Measurements from ENCODE around the gene ADAP1.

The ADAP1 gene

DNA sequence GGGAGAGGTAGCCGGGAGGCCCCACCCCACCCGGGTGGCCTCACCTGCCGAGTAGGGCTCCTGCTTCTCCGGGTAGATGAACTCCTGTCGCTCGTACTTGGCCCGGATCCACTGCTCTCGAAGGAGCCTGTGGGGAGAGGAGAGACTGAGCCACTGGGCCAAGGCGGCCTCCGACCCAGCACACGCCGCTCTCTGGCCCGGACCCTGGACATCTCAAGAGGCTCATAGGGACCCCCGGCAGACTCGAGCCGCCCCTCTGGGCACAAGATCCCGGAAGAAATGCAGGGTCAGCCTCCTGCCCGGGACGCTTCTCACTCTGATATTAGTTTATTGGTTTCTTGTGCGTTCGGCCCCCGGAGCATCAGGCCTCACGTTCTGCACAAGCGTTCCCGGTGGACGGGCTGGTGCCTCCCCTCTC lies 34.5 kb downstream of the ADAP1 start:
- no peak for DNase-seq

DNA sequence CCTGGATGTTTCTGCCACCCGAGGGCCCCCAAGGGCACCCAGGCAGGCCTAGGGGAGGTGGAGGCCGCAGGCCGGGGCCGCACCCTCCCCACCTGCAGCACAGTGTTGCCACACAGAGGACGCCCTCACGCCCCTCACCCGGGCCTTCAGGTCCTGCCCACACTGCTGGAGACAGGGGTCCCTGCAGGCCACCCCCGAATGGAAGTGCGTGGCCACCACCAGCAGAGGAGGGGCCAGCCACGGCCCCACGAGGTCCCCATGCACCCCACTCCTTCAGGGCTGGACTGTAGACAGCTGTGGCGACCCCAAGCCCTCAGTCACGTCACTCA lies 35.4 kb downstream of the ADAP1 start:
- DNase-seq = no peak

DNA sequence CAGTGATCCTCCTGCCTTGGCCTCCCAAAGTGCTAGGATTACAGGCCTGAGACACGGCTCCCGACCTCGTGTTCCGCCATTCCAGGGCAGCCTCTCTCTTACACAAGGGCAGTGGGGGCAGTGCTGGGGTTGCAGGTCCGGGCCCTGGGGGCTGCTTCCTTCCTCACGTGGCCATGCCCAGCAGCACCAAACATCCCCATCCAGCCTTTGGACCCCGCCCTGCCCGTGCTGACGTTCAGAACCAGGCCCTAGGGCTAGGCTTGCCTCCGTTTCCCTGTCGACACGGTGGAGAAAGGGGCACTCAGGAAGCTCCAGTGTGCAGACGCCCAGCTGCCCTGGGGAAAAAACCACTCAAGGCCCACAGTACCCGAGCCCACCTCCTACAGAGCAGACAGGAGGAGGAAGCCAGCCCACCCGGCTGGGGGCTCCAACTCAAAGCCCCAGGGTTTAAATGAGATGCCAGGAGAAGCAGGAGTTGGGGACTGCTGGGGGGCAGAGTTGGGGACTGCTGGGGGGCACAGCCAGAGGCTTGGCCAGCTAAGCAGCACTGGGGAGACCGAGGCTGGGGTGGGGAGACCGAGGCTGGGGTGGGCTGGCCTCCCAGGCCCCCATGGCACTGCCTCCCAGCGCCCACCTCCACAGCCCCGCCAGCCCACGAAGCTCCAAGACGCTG lies 35.9 kb downstream of the ADAP1 start:
- DNase-seq = no peak

DNA sequence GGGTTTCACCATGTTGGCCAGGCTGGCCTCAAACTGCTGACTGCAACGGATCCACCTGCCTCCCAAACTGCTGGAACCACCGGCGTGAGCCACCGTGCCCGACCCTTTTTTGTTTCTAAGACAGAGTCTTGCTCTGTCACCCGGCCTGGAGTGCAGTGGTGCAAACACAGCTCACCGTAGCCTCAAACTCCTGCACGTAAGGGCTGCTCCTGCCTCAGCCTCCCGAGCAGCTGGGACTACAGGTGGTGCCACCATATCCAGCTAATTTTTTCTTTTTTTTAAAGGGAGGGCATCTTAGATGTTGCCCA lies 36.4 kb downstream of the ADAP1 start:
- DNase-seq = no peak

DNA sequence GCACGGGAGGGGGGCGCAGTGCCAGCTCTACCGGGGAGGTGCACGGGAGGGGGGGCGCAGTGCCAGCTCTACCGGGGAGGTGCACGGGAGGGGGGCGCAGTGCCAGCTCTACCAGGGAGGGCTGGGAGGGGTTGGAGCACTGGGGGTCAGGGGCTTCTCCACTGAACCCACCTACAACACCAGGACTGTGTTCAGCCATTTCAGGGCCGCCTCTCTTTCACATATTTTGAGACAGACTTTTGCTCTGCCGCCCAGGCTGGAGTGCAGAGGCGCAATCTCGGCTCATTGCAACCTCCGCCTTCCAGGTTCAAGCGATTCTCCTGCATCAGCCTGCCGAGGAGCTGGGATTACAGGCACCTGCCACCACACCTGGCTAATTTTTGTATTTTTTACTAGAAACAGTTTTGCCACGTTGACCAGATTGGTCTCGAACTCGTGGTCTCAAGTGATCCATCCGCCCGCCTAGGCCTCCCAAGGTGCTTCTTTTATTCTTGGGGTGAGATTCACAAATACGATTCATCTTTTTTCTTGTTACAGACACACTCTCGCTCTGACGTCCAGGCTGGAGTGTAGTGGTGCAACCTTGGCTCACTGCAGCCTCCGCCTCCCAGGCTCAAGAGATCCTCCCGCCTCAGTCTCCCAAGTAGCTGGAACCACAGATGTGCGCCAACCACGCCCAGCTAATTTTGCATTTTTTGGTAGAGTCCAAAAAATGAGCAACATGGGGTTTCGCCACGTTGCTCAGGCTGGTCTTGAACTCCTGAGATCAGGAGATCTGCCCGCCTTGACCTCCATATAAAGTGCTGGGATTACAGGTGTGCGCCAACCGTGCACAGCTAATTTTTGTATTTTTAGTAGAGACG lies 37.0 kb downstream of the ADAP1 start:
- DNase-seq = no peak

DNA sequence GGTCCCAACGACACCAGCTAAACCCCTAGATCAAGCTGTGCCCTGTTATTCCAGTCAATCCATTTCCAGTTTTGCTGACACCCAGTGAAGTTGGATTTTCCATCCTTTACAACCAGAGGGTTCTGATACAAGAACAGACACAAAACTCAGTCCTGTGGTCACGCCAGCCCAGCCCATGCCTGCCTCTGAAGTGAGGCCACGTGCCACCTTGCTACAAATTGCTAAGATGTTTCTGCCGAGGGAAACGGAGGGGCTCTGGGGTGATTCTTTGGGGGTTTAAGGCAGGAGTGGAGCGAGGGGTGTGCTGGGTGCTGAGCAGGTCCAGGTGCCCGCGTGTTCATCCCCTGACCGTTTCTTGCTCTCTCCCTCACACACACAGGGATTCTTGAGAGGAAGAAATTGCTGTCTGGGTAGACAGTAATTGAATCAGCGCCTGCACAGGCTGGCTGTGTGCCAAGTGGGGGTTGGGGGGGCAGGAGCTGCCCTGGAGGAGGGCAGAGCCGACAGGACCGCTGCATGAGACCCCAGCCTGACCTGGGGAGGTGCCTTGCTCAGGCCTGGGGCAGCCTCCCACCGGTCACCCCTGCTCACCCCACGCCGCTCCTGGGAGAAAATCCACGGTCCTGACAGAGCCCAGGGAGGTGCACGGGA lies 38.1 kb downstream of the ADAP1 start:
- DNase-seq = no peak

DNA sequence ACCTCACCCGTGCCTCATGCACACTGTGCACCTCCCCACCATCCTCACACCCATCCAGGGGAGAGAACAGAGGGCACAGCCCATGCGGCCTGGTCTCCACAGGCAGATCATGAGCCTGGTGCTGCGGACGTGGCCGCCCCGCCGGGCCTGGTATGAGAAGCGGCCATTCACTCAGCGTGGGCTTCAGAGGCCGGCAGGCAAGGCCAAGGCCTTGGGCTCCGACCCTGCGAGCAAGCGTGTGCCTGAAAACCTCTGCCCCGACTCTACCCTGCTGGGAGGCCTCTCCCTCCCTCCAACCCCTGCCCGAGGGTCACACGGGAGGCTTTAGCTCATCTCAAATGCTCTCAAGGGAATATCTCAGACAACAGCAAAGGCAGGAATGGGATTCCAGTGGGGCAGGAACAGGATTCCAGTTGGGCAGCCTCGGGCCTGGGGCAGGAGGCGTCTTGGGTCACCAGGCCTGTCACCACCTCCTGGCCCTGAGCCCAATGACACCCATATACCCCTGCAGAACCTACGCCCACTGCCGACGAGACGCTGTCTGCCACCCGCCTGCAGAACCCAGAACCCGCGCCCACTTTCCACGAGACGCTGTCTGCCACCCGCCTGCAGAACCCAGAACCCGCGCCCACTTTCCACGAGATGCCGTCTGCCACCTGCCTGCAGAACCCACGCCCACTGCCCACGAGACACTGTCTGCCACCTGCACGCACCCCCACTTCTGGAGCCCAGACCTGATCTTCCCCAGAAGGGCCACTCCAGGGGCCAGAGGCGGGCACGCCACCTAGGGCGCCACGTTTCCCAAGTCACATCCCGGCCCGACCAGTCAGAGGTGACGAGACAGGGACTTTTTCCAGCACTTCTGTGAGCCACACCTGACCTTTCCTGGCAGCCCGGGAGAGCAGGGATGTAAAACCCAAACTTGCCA lies 38.9 kb downstream of the ADAP1 start:
- DNase-seq = no peak

DNA sequence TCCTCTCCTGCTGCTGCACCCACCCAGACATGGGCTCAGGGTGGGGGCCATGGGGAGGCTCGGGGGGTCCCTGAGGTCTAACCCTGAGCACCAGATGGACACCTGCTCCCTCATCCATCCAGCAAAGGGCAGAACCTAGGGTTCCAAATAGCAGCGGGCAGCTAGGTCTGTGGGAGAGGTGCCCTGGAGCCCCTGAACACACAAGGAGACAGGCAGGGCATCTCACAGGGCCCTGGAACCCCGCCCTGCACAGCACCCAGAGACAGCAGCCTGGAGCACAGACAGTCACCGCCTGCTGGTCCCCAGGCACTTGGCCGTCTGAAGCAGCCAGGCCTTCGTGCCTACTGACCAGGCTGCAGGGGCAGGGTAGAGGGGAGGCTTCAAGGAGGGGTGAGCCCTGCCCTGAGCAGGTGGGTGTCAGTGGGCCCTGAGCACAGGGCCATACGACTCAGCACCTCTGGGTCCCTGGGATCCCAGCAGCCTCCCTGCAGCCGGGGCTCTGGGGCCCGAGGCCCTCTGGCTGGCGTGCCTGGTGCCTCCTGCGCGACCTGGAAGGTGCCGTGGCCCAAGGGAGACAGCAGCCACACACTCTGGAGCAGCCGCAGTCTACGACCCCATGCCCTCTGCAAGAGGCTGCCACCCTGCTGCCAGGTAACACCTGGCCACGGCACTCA lies 39.8 kb downstream of the ADAP1 start:
- no peak for DNase-seq

DNA sequence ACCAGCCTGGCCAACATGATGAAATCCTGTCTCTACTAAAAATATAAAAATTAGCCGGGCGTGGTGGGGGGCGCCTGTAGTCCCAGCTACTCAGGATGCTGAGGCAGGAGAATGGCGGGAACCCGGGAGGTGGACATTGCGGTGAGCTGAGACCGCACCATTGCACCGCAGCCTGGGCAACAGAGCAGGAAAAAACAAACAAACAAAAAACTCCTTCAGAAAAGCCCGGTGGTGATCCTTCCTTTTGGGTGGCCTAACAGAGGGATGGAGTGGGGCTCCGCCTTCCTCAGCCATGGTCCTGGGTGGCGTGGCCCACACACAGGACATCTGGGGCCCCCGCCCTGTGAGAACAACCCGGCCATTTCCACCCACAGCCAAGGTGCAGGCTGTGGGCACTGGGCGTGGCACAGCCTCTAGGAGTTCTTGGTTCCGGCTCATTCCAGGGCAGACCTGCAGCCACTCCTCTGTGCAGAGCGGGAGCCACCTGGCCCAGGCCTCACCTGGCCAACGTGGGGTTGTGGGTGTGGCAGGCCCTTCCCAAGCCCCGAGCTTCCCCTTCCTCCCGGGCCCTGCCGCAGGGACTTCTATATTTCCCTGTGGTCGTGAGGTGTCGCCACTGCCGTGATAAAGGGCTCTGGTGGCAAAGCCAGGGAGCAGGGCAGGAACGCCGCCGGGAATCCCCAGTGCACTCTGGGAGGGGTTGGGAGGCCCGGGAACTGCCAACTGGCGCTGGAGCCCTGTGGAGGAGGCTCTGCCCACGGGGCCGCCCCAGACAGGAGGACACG lies 40.6 kb downstream of the ADAP1 start:
- no peak for DNase-seq

DNA sequence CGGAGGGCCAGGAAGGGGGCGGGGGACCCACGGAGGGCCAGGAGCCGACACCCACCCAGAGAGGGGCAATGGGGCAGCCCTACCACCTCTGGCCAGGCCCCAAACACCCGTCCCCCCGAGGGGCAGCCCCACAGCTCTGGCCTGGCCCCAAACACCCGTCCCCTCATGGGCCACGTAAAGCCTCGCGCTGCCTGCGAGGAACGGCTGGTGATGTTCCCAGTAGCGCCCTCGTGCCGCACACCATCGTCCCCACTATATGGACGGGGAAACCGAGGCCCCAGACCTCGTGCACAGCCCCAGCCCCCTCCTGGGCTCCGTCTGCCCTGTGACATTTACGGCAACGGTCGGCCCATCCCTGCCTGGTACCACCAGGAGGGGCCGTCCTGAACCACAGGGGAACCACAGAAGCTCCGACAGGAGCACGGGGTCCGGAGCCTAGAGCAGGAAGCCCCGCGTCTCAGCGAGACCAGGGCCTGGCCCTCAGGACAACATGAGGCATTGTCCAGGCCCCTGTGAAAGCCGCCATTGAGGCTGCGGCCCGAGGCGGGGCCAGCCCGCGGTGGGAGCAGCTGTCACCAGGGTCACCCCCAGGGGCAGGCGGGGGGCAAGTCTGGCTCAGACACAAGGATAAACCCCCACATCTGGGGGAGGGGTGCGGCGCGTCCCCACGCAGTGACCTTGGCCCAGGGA lies 42.5 kb downstream of the ADAP1 start:
- DNase-seq = no peak

DNA sequence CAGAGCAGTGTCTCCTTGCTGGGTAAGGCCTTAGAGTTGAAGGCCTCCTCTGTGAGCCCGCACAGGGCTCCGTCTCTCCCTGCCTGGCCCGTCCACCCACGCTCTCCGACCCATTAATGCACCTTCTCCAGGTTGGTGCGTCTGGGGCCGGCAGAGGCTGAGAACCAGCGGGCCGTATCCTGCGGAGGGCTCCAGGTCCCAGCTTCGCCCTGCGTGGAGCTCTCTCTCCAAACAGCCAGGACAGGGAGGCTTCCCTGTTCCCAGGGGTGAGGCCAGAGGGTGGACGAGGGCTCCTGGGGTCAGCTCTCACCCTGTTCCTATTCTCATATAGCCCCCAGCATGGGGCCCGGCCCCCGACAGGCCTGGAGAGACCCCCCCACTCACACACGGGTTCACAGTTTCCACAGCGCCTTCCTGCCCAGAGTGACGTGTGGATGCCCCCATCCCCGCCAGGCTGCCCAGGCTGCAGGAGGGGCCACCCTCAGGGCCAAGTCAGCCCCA lies 43.5 kb downstream of the ADAP1 start:
- no peak for DNase-seq

DNA sequence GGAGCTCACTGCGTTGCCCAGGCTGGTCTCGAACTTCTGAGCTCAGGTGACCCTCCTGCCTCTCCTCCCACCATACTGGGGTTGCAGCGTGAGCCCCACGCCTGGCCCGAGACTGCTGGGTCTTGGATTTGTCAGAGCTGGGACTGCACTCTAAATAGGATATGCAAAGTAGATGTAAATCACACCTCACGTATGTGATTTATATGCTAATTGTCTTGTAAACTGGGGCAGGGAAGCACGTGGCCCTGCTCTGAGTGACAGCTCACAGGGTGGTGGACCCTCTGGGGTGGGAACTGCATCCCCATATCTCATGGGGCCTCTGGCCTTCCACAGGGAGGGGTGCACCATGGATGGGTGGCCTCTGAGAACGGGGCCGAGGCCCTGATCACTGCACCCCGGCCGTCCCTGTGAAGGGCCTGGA lies 44.0 kb downstream of the ADAP1 start:
- no peak for DNase-seq

DNA sequence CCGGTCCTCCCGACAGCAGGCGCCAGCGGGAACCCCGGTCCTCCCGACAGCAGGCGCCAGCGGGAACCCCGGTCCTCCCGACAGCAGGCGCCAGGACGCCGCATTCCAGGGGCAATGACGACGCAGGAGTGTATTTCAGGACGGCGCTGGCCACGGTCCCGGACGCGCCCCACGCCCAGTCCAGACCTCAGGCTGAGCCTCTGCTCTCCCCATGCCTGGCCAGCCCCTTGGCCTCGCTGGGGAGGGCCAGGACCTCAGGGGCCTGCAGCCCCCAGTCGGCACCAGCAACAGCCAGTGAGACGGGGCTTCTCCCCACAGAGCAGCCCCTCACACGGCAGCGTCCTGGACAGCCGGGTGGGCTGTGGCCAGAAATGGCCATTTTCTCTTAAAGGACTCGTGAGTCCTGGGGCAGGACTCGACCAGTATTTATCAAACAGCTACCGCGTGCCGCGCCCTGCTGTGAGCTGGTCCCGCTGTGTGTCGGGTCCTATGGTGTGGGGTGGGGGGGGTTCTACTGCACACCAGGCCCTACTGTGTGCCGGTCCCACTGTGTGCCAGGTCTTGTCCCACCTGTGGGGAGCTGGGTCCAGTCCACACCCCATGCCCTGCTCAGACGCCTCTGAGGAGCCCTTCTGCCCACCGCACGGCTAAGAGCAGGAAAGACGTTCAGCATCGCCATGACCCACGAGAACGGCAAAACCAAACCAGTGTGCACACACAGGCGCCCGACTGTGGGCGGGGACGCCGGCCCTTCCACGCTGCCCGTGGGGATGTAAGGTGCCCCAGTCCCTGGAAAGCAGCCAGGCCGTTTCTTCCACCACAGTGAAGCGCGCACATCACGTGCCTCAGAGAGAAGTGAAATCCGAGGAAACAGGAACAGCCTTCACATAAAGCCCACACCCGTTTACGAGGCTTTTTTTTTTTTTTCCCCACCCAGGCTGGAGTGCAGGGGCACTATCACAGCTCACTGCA lies 44.8 kb downstream of the ADAP1 start:
- DNase-seq = peak; percentile 61

DNA sequence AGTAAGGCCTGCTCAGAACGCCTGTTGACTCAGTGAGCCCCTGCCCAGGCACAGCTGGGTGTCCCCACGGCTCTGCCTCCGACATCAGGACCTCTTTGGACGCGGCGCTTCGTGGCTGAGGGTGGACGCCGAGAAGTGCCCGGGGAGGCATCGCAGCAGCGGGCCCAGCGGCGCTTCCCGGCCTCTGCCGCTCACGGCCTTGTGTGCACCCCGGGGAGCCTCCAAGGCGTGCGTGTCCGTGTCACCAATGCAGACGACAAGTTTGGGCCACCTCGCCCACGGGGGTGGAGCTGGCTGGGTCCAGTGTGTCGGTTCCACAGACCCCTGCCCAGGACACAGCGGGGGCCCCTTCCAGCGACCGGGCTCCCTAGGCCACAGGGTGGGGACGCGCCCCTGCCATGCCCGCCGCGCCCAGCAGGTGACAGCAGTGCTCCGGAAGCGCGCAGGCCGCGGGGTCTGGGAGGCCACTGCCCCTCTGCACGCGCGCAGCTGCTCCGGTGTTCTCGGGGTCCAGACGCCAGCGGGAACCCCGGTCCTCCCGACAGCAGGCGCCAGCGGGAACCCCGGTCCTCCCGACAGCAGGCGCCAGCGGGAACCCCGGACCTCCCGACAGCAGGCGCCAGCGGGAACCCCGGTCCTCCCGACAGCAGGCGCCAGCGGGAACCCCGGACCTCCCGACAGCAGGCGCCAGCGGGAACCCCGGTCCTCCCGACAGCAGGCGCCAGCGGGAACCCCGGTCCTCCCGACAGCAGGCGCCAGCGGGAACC lies 45.7 kb downstream of the ADAP1 start:
- peak; percentile 57 for DNase-seq

DNA sequence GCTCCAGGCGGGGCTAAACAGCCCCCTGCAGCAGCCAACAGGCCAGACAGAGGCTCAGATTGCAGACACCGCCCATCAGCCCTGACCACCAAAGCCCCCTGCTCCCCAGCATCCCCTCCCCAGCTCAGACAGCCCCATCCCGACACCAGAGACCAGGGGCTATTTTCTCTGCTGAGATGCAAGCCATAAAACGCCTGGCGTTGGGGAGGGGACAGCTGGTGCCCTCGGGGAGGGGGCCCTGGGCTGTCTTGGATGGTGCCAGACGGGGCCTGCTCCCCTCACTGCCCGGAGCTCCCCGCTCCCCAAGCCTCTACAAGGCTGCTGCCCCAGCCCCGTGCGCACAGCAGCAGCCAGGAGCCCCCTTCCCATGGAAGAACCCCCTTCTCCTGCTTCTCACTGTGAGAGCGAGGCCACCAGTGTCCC lies 46.3 kb downstream of the ADAP1 start:
- no peak for DNase-seq

DNA sequence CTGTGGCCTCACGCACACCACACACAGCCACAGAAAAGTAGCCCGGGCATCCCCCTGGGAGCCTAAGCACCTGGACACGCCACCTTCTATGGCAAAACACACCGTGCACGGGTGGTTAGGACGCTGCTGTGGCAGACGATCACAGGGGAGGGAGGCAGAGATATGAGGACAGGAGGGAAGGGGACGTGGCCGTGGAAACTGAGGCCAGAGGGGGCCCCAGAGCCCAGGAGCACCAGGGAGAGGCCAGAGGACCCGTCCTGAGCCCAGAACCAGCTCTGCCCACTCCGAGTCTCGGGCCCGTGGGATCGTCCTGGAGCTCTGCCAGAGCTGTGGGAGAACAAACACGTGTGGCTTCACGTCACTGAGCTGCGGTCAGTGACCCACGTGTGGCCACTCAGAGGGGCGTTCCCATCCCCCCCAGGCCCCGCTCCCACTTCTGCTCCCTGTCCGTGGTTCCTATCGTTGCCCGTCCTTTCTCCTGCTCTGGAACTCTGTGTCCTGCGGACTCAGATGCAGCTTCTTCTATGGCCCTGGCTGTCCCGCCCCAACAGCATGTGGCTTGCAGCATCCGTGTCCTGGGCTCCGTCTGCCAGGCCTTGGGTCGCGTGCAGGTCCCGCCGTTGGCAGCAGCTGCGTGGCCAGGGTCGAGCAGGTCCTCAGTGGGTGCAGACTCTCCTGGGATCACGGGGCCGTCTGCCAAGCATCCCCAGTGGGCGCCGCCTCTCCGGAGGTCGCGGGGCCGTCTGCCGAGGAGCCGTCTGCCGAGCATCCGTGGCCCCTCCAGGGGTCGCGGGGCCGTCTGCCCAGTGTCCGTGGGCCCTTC lies 47.1 kb downstream of the ADAP1 start:
- no peak for DNase-seq

DNA sequence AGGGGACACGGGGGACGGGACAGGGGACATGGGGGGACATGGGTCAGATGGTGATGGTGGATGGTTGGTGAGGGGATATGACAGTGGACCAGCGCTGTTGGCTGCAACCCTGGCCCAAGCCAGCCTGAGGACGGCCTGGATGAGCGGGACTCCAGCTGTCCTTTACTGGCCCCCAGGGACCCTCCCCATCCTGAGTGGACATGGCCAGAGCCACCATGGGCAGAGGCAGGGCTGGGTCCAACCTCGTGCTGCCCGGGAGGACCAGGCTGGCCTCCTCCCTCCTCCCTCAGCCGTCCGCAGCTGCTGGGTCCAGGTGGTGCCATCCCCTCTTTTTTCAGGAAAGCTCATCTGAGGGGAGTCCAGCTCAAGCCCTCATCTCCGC lies 47.7 kb downstream of the ADAP1 start:
- no peak for DNase-seq

DNA sequence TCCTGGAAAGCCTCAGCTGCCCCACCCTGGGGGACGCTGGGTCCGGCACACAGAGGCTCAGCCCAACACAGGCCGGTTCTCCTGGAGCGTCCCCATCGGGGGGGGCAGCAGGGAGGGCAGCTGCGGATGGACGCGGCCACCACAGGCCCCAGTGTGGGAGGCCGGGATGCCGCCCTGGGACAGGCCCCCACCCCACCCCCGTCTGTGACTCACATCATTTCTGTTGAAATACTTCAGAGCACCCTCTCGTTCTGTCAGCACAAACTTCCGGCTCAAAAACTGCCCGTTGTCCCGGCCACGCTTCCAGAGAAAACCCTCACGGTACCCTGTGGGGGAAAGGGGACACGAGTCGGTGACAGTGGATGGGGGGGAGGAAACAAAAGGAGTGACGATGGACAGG lies 49.6 kb downstream of the ADAP1 start:
- peak; percentile 75 for DNase-seq

All from EL (cell line).